Esophagus squamous epithelium (tissue), 5 donors: ENCODE data around the gene RASL11B. TPM values are rescaled to one million over a fixed set of nuclear protein-coding genes. Genes with fewer than 3 reads are reported as not detected.

Experiments
- DNase-seq: peaks from one replicate; lab custom pipeline; 2025; lab: John Stamatoyannopoulos, UW
- H3K27ac ChIP-seq, 4 donors: fragments of 200-600 bp; sonication (generic); one replicate each; pipeline ENCODE4 v1.5.1; 2016 to 2019; ENCODE audit warnings: mild to moderate bottlenecking in 1 of 4
- H3K27me3 ChIP-seq, 4 donors: fragments of 200-600 bp; sonication (generic); 1 replicate in 3 of 4; 2 replicates in 1 of 4; pipeline versions ENCODE4 v1.5.1 to v1.6.0; 2017 to 2021; ENCODE audit warnings: antibody characterized with exemption in 1 of 4
- H3K36me3 ChIP-seq, 3 donors: fragments of 200-600 bp; sonication (generic); one replicate each; pipeline ENCODE4 v1.5.1; 2016 to 2019
- H3K4me1 ChIP-seq, 3 donors: fragments of 200-600 bp; sonication (generic); one replicate each; pipeline ENCODE4 v1.5.1; 2017 to 2019
- H3K4me3 ChIP-seq, 4 donors: fragments of 200-600 bp; sonication (generic); 1 replicate in 3 of 4; 2 replicates in 1 of 4; pipeline ENCODE4 v1.5.1; 2016 to 2019; ENCODE audit warnings: mild to moderate bottlenecking in 2 of 4, moderate library complexity in 1 of 4
- H3K9me3 ChIP-seq, 3 donors: fragments of 200-600 bp; sonication (generic); one replicate each; pipeline ENCODE4 v1.5.1; 2016 to 2019
- POLR2A ChIP-seq, 4 donors: fragments of 450-650 bp; IDR thresholded peaks; one replicate each; pipeline ENCODE4 v1.6.1; 2017; ENCODE audit warnings: antibody characterized with exemption in 4 of 4, mild to moderate bottlenecking in 4 of 4, moderate library complexity in 3 of 4
- WGBS, 2 donors: methylation state at CpG; one replicate each; pipeline ENCODE4 v1.1.5; 2018; 5-methylcytosine and 5-hydroxymethylcytosine counted together
- intact Hi-C: fragments of 100-400 bp; cut with DNase I; formaldehyde crosslinking; loops from one replicate; pipeline ENCODE4 v1.15.0; 2022
- total RNA-seq, 4 donors: library from RNA; depleted of rRNA; stranded (reverse); fragments of >200 nt; gene quantifications; one replicate each; pipeline ENCODE4 v1.1.0, GENCODE V29; 2016
- TF ChIP-seq, protein P1 (sequence below), 6 experiments: fragments of 450-650 bp in 4 of 6; fragments of 200-600 bp in 2 of 6; sonication (generic) in 2 of 6; IDR thresholded peaks; one replicate each; pipeline ENCODE4 v1.5.1; 2016 to 2019; ENCODE audit warnings: antibody characterized with exemption in 6 of 6, mild to moderate bottlenecking in 4 of 6, moderate library complexity in 4 of 6
- donor health status: DM: yes; HTN: yes; CAD: no.

Gene RASL11B
- total RNA-seq: under 1 TPM; 0.15 to 0.97 (median 0.83) TPM

DNA sequence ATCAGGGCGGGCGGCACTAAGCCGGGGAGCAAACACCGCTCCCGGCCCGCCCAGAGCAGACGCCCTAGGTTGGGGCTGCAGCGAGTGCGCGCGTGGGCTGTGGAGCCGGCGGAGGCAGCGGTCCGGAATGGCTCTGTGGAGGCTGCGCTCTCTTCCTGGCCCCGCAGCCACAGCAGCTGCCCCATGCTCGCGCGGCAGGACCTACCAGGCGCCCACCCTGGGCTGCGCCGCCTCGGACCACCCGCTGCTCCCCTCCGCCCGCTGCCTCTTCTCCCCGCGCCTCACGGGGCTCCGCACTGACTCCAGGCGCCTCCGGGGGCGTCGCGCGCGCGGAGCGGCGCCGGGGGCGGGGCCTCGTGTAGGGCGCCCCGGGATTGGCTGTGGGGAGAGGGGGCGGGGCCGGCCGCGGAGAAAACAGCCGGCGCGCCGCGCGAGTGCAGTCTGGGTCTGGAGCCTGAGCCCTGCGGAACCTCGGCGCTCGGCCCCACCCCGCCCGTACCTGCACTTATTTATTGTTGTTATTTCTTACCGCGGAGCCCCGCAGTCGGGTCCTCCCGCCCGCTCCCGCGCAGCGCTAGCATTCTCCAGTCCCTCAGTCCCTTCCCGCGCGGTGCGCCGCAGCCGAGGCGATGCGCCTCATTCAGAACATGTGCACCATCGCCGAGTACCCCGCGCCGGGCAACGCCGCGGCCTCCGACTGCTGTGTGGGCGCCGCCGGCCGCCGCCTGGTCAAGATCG, at the start of gene RASL11B:
RASL11B (plus strand) TSS at position 439 of the 738 bp plus-strand sequence; CDS start at position 630, 191 bp downstream.
- WGBS, 2 donors: 0 to 1% methylated on average over 1 to 14 of the region's 94 CpGs
- no peak for DNase-seq

DNA sequence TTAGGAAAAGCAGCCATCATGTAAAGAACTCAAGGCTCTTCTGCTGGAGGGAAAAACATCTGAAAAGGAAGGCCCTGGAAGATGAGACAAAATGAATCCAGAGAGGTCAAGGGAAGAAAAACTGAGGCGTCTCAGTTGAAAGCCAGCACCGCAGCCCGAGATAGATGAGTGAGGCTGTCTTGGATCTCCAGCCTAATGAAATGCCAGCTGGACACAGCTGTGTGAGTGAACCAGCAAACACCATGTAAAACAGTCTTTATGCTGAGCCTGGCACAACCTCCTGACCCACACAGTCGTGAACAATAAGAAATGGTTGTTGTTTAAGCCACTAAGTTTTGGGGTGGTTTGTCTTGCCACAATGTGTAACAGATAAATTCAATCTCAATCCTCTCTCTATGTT, 48.6 kb upstream of the RASL11B start:
- intact Hi-C loops: no loop called here
- Histone ChIP-seq H3K27me3 (no peaks in the 10 kb centered on the region), H3K36me3 (no peaks in the 10 kb centered on the region), H3K4me3 (no peak overlapping the region), H3K4me1 (no peaks in the 10 kb centered on the region), H3K27ac (no peak overlapping the region), H3K9me3 (no peaks in the 10 kb centered on the region)
- TF ChIP-seq, protein P1, sequence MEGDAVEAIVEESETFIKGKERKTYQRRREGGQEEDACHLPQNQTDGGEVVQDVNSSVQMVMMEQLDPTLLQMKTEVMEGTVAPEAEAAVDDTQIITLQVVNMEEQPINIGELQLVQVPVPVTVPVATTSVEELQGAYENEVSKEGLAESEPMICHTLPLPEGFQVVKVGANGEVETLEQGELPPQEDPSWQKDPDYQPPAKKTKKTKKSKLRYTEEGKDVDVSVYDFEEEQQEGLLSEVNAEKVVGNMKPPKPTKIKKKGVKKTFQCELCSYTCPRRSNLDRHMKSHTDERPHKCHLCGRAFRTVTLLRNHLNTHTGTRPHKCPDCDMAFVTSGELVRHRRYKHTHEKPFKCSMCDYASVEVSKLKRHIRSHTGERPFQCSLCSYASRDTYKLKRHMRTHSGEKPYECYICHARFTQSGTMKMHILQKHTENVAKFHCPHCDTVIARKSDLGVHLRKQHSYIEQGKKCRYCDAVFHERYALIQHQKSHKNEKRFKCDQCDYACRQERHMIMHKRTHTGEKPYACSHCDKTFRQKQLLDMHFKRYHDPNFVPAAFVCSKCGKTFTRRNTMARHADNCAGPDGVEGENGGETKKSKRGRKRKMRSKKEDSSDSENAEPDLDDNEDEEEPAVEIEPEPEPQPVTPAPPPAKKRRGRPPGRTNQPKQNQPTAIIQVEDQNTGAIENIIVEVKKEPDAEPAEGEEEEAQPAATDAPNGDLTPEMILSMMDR (IDR thresholded peaks at IDR 0.05): no peak
- TF ChIP-seq POLR2A (IDR thresholded peaks at IDR 0.05): no peak
- DNase-seq: no peak
- WGBS, 2 donors: 77 to 79% methylated on average over 4 of the region's 4 CpGs

More for the DNA sequence above, at the start of gene RASL11B:
- TF ChIP-seq, protein P1 (IDR thresholded peaks at IDR 0.05): peak in 4 of 6 experiments; percentile 25 to 44 (median 32)
- peak in 2 of 4 donors; percentile 43 to 62 for TF ChIP-seq POLR2A (IDR thresholded peaks at IDR 0.05)
- intact Hi-C loops: loop anchor here (10.0 kb wide), 1 partner anchor 137 kb away; no protein-coding TSS in a partner anchor
- Histone ChIP-seq H3K9me3 (peaks cover 0 to 13% (median 8%) of the 10 kb centered on the region in 3 donors), H3K27ac (peak within 1 kb of the TSS; percentile 38 to 80 (median 64)), H3K36me3 (peaks cover 0 to 7% (median 0%) of the 10 kb centered on the region in 3 donors), H3K27me3 (peaks cover 0 to 37% (median 0%) of the 10 kb centered on the region in 4 donors), H3K4me3 (peak within 1 kb of the TSS; percentile 57 to 76 (median 66)), H3K4me1 (peaks cover 7 to 21% (median 14%) of the 10 kb centered on the region in 3 donors)

GRCh38 chr4:52822583-52822971, 39.5 kb upstream of the RASL11B start:
- DNase-seq: no peak
- Histone ChIP-seq H3K36me3 (no peaks in the 10 kb centered on the region), H3K4me3 (no peak overlapping the region), H3K4me1 (peaks cover 9 to 29% (median 21%) of the 10 kb centered on the region in 3 donors), H3K9me3 (no peaks in the 10 kb centered on the region), H3K27ac (peak overlapping the region; percentile 15 to 78 (median 60)), H3K27me3 (no peaks in the 10 kb centered on the region)
- WGBS, 2 donors: 70 to 73% methylated on average over 2 of the region's 2 CpGs
- TF ChIP-seq, protein P1 (IDR thresholded peaks at IDR 0.05): no peak
- intact Hi-C loops: no loop called here

DNA sequence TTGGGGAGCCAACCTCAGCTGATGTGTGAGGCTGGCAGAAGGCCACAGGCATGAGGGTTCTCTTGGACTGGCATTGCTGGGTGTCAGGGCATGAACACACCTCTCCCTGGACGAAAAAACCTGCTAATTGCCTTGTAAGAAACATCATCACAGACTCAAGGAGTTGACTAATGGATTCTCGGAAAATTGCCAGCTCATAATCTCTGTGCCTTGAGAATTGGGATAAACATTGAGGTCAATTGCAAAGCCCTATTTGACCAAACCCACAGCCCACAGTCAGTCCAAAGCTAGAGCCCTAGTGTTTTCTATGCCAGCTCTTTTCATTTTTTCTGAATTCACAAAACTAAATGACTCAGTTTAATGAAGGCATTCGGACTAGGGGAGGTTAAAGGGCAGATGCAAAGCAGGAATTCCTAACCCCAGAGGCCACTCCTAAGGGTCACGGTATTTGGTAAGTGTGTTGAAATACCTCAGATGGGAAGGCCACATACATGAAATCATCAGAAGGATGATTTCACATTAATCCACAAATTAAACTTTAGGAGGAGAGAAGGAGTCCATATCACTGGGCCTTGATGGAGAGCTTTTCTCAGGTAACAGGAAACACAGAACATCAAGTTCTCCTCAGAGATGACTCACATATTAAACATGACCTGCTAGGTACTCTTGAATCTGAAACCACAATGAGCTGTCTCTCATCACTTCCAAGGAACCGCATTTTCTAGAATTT, 39.0 kb upstream of the RASL11B start:
- Histone ChIP-seq H3K27ac (peak overlapping the region; percentile 27 to 78 (median 60)), H3K36me3 (no peaks in the 10 kb centered on the region), H3K9me3 (no peaks in the 10 kb centered on the region), H3K4me3 (no peak overlapping the region), H3K4me1 (peaks cover 9 to 29% (median 21%) of the 10 kb centered on the region in 3 donors), H3K27me3 (no peaks in the 10 kb centered on the region)
- intact Hi-C loops: no loop called here
- 30 to 44% methylated on average over 5 of the region's 5 CpGs for WGBS, 2 donors
- TF ChIP-seq, protein P1 (IDR thresholded peaks at IDR 0.05): no peak
- no peak for TF ChIP-seq POLR2A (IDR thresholded peaks at IDR 0.05)
- DNase-seq: no peak

- 62 to 67% methylated on average over 1 of the region's 1 CpG for WGBS, 2 donors
- TF ChIP-seq POLR2A (IDR thresholded peaks at IDR 0.05): no peak
- TF ChIP-seq, protein P1 (IDR thresholded peaks at IDR 0.05): no peak
- peak overlapping the region; percentile 27 to 78 (median 60) for H3K27ac ChIP-seq
Measured at GRCh38 chr4:52823702-52824092, 38.4 kb upstream of the RASL11B start.

More at GRCh38 chr4:52823702-52824092, 38.4 kb upstream of the RASL11B start:
- intact Hi-C loops: no loop called here
- no peak for DNase-seq
- Histone ChIP-seq H3K36me3 (no peaks in the 10 kb centered on the region), H3K9me3 (no peaks in the 10 kb centered on the region), H3K4me1 (peaks cover 9 to 29% (median 21%) of the 10 kb centered on the region in 3 donors), H3K27me3 (no peaks in the 10 kb centered on the region), H3K4me3 (no peak overlapping the region)
